ENCODE data around the gene SCN2B. TPM values are rescaled to one million over a fixed set of nuclear protein-coding genes. Genes with fewer than 3 reads are reported as not detected.

Gene SCN2B
- total RNA-seq, 1 donor from 2014 or later, result 0.49 TPM

GRCh38 chr11:118152552-118153471 lies 23.6 kb downstream of the SCN2B start, which contains the start of gene SCN4B:
TSS of gene SCN4B (minus strand) at chr11:118152823. CDS start at chr11:118152673, 150 bp downstream.
- H3K9me3 ChIP-seq, result no peaks in the 10 kb centered on the region
- TF ChIP-seq POLR2AphosphoS5 (IDR thresholded peaks at IDR 0.05; ENCODE audit: insufficient read depth in 1 of 2, low read depth in 1 of 2) (no peak), POLR2A (IDR thresholded peaks at IDR 0.05) (no peak), CTCF (IDR thresholded peaks at IDR 0.05) (no peak)
- H3K36me3 ChIP-seq, result no peaks in the 10 kb centered on the region
- peaks cover 17% of the 10 kb centered on the region for H3K4me1 ChIP-seq
- peaks cover 4% of the 10 kb centered on the region for H3K27me3 ChIP-seq
- DNase-seq (ENCODE audit: extremely low spot score in 2 of 2), result no peak
- peak within 1 kb of the TSS; percentile 39 to 63 for H3K4me3 ChIP-seq
- intact Hi-C loops (cut with DNase I), result no loop called here
- H3K27ac ChIP-seq, result peak within 1 kb of the TSS; percentile 7

- H3K4me1 ChIP-seq, result peaks cover 17% of the 10 kb centered on the region
- H3K36me3 ChIP-seq, result no peaks in the 10 kb centered on the region
- peak overlapping the region; percentile 39 to 63 for H3K4me3 ChIP-seq
- no peaks in the 10 kb centered on the region for H3K9me3 ChIP-seq
- TF ChIP-seq CTCF (IDR thresholded peaks at IDR 0.05) (no peak), POLR2AphosphoS5 (IDR thresholded peaks at IDR 0.05; ENCODE audit: insufficient read depth in 1 of 2, low read depth in 1 of 2) (no peak), POLR2A (IDR thresholded peaks at IDR 0.05) (no peak)
- DNase-seq (ENCODE audit: extremely low spot score in 2 of 2), result no peak
- intact Hi-C loops (cut with DNase I), result no loop called here
- no peak overlapping the region for H3K27ac ChIP-seq
- H3K27me3 ChIP-seq, result peaks cover 4% of the 10 kb centered on the region
These were observed 24.4 kb downstream of the SCN2B start for GRCh38 chr11:118152020-118152551.

GRCh38 chr11:118151431-118151830 lies 25.0 kb downstream of the SCN2B start:
- no peak for TF ChIP-seq POLR2A (IDR thresholded peaks at IDR 0.05)
- TF ChIP-seq POLR2AphosphoS5 (IDR thresholded peaks at IDR 0.05; ENCODE audit: insufficient read depth in 1 of 2, low read depth in 1 of 2), result no peak
- TF ChIP-seq CTCF (IDR thresholded peaks at IDR 0.05), result no peak
- no peak for DNase-seq (ENCODE audit: extremely low spot score in 2 of 2)
- intact Hi-C loops (cut with DNase I), result no loop called here
- Histone ChIP-seq H3K36me3 (no peaks in the 10 kb centered on the region), H3K4me1 (peaks cover 17% of the 10 kb centered on the region), H3K9me3 (no peaks in the 10 kb centered on the region), H3K27me3 (peaks cover 4% of the 10 kb centered on the region), H3K27ac (no peak overlapping the region), H3K4me3 (no peak overlapping the region)

GRCh38 chr11:118149493-118149892 lies 26.9 kb downstream of the SCN2B start:
- H3K9me3 ChIP-seq, result no peaks in the 10 kb centered on the region
- H3K27ac ChIP-seq, result no peak overlapping the region
- no peak for DNase-seq (ENCODE audit: extremely low spot score in 2 of 2)
- intact Hi-C loops (cut with DNase I), result loop anchor here (10.0 kb wide), 1 partner anchor 205 kb away; the partner anchor contains the start of gene UBE4A
- H3K4me1 ChIP-seq, result peaks cover 25% of the 10 kb centered on the region
- no peaks in the 10 kb centered on the region for H3K36me3 ChIP-seq
- H3K27me3 ChIP-seq, result no peaks in the 10 kb centered on the region
- H3K4me3 ChIP-seq, result no peak overlapping the region
- TF ChIP-seq CTCF (IDR thresholded peaks at IDR 0.05) (no peak), POLR2AphosphoS5 (IDR thresholded peaks at IDR 0.05; ENCODE audit: insufficient read depth in 1 of 2, low read depth in 1 of 2) (no peak), POLR2A (IDR thresholded peaks at IDR 0.05) (no peak)

Data from vagina (tissue), 2 donors.